Measurements from ENCODE around the gene ROBO2. TPM values are rescaled to one million over a fixed set of nuclear protein-coding genes. Genes with fewer than 3 reads are reported as not detected.

Gene ROBO2
- total RNA-seq, 1 donor from 2014 or later = 7.1 TPM

DNA sequence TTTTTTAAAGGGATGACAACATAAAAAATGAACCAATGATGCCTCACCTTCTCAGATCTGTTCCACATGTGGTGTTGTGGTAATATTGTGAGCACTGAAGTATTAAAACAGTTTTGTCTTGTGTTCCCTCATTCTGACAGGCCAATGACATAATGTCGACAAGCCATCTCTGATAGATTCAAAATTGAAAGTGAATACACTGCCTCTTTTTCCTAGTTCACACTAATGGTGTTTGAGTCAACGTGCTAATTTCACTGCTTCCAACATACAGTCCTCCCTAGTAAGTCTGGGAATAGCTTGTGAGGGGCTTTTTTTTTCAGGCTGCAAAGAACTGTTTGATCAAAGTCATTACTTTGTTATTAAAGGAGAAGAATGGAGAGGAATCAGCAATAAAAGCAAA, 82.8 kb downstream of the ROBO2 start:
- no peak for ATAC-seq

DNA sequence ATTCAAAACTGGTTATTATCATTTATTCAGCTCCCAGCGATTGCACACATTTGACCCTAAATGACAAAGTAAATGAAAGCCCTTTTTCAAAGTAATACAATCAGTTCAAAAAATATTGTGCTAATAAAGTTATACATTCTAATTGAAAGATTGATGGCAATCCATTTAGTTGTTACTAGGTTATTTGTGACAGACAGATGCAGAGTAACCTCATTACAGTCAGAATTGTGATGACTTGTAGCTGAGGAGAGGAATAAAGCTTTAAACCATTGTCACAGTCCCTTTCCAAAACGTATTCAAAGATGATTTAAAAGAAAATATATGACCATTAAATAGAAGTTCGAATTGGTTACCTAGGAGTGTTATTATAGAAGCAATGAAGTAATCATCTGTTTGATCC, 86.1 kb downstream of the ROBO2 start:
- ATAC-seq = no peak

DNA sequence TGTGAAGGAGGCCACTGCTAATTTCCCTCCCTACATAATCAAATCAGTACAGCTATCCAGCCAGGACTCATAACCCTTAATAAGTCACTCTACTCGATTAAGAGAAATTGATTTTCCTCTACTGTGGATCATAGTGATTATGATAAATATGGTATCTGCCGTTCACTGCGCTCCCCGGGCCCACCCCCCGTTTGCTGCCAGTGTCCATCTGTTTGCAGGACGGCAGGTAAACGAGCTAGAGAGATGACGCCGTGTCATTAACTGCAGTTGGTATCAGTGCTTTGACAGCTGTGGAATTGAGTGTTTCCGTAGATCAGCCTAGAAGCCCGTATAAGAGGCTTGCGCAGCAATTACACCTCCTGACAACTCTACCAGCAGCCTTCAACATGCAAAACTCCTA, 94.9 kb downstream of the ROBO2 start:
- no peak for ATAC-seq

DNA sequence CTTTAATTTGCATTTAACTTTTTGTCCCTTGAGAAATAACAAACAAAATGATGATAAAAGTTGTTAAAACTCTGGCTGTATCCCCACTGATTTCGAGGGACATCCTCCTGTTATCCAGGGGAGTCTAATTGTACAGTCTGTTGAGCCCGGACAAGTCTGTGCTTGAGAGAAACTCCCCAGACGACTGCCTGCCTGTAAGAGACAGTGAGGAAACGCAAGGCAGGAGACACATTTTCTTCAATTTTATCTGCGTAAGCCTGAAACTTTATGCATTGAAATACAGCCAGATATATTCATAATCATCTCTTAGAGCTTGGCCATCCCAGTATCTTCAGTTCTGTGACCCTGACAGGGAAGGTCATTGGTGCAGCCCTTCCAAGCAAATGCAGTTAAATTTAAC, 97.7 kb downstream of the ROBO2 start:
- no peak for ATAC-seq

DNA sequence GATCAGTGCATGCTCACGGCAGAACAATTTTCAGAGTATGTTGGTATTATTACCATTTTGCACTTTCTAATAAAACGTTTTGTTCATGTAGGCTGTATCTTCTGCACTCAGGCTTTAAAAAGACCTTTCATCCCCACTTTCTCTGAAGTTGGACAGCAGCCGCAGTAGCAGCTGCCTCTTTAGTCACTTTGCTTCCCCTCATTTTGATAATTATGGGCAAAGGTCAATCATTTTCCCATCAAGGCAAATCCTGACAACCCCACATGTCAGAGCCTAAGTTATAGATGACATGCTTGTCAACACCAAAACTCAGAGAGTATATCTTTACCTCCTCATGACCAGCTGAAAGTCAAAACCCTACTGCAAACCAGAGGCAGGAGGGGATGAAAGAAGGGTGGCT, 99.7 kb downstream of the ROBO2 start:
- ATAC-seq = no peak

DNA sequence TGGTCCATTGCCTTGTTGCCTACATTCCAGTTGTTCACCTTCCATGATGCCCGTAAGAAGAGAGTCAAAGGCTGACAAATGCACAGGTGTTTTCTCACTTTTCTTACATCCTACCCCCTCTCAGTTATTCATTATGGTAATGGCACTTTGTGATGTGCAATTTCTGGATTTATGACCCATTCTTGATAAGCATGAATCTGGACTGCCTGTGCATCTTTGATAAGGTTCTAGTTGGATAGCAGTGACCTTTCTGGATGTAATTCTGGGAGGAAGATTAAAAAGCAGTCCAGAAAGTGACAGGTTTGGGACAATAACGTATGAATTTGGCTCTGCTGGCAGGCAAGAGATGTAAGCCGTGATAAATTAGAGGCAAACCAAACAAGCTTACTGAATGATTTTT, 101.5 kb downstream of the ROBO2 start:
- no peak for ATAC-seq

DNA sequence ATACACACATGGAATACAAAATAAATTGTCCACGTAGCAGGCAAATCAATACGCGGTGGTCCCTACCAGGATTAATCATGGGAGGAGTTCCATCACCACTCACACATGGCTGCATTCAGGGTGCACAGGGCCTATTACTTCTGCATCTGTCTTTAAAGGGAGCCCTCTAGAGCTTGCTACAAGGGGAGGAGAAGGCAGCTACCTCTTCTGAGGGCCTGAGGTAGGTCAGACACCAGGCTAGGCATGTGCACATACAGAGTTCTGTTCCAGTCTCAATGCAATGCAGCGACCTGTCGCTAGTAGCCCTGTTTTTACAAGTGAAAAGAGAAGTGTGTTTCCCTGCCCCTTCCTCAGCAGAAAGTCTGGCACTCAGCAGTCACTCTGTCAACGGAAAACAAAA, 102.7 kb downstream of the ROBO2 start:
- no peak for ATAC-seq

DNA sequence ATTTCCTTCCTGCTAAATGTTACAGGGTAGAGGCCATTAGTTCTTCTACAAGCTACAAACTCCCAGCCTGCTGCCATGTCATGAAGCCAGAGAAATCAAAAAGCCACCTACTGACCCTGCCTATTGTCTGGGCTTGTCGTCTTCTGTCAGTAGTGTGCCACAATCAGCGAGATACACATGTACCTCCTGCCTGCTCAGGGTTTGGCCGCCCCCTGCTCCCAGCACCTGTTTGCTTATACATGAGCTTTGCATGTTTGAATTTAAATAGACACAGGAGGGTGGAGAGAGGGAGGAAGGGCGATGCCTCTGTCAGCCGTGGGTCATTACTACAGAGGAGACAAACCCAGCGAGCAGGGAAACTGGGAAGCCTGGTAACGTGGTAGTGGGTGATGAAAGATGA, 106.1 kb downstream of the ROBO2 start:
- no peak for ATAC-seq

DNA sequence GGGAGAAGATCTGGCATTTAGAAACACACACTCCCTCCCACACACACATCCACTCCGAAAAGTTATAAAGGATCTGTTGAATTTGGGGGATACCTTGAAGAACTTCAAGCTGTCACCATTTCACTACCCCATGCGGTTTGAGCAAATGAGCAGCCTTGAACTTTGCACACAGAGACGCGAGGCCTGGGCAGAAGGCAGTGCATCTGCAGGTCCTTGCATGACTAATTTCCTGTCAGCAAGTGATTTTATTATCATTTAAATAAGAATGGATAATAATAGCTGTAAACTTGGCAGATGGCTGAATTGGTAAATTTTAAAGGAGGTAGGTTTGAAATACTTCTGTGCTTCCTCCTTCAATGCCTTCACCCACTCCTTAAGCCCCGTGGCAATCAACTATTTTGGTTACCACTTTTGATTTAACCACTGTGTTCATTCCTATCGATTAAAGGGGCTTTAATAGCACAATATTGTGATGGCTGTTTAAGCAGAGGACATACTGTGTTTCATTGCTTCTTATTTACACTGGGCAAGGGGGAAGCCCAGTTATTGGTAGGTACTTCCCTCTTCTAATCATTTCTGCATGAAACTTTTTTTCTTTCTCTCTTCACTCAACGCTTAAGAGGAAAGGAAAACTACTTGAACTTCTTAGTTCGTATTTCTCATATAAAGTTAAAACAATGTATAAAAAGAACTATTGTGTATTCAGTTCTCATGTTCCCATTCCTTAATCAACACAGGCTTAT, 108.1 kb downstream of the ROBO2 start:
- peak; percentile 53 for ATAC-seq

DNA sequence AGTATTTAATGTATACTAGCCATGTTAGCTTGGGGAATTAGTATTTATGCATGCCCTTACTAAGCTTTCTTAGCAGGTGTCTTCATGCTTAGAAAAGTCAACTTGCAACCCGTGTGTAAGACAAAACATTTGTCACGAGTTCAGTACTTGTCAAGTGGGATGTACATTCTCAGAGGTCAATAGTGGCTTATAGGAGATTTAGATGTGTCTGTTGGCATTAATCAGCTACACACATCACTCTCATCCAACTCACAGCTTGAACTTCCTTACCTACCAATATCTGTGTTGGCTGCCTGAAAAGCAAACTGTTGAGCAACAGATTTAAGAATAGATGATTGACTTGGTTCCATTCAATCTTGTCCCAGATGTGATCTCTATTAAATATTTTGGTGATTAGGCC, 109.5 kb downstream of the ROBO2 start:
- no peak for ATAC-seq

DNA sequence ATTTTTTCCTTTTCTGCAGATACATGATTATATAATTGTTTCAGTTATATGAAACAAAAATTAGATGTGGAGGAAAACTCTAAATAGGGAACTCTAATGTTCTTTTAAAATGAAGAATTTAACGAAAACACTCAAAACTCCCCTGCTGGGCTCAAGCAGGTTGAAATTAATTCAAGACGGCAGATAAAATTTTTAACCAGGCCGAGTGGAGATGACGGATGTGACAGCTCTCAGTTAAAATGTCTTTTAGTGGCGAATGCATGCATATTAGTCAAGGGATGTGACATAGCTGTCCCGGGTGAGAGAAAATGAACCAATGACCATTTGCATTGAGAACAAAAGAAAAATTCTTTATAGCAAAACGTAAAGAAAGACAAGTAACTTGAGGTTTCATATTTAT, 110.1 kb downstream of the ROBO2 start:
- ATAC-seq = no peak

DNA sequence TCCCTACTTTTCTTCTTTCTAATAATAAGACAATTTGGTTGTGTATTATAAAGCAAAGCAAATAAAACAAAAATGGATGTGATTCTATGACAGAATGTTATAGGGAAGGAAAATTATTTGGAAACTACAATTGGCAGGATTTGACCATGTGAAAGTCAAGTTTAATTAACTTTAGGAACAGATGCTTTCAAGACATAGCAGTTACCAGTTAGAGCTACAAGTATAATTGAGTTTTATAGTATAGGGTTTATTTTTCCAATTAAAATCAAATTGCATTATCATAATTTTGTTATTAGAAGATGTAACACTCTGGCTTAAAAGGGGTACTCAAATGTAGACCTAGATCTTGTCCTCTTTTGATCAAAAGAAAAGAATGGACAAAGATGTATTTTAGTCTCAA, 110.9 kb downstream of the ROBO2 start:
- ATAC-seq = no peak

DNA sequence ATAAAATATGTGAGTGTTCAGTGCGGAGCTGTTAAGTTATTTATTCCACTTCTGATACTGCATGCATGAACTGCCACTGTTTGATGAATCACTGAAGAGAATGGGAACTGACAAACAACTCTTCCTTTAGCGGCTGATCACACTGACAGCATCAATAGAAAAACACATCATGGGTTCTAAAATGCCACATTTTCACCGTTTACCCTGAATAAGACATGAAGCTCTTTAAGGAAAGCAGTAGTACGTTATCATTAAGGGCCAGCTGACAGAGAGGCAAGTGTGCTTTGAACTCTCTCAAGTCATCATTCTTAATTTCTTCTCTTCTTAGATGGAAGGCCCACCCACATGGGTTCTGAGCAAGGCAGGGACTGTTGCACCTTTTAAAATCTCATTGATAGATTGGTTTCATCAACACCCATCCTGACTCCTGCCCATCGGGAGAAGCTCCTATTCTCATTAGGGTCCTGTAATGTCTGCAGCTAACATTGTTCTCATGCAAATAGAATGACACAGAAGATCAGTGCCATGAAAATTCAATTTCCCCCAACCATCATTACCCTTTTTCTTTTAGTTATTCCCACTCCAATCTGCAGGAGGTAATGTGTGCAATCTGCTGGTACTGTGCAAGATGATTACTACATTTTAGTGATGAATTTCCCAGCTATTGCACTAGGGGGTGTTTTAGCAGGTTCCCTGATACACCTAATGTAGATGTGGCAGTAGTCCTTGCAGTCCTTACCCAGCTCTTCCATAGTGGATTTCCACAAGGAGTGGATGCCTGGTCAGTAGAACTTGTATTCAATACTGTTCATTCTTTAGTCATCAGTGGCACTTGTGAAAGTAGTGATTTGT, 119.1 kb downstream of the ROBO2 start:
- no peak for ATAC-seq

DNA sequence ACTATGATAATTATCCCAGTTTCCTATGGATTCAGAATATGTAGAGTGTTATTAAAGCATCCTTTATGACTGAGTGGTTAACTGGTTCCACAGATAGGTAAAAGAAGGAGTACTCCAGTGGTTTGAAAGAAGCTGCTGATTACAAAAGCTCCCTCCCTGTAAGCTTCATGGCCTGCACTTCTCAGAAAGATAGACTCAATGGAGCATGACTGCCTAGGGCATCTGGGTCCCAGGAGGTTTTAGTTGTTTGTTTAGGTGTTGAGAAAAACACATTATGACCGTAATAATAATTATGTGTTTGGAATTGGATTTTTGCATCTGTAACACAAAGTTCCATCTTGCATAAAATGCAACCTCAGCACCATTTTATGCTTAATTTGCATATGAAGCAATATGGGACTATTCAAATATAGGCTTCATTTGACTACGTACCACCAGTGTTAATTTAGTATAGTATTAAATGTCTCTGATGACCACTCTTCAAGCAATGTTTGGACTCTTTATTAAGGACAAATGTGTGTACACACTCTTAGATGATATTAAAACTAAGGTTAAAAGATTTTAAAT, 121.1 kb downstream of the ROBO2 start:
- ATAC-seq = no peak

DNA sequence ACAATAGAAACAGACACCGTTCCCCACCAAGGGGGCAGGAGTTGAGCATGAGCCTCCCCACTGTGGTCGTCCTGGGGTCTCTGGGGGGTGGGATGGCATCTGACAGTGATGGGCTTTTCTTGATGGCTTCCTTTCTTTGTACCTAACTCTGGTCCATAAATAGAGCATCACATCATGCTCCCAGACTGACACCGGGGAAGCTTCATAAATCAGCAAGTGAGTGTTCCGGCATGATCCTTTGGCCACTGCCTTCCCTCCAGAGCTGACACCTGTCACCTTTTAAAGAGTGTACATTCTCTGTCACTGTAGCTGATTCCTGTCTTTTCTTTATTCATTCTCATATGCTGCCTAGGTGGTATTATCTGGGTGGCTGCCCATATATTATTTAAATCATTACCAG, 129.9 kb downstream of the ROBO2 start:
- ATAC-seq = no peak

DNA sequence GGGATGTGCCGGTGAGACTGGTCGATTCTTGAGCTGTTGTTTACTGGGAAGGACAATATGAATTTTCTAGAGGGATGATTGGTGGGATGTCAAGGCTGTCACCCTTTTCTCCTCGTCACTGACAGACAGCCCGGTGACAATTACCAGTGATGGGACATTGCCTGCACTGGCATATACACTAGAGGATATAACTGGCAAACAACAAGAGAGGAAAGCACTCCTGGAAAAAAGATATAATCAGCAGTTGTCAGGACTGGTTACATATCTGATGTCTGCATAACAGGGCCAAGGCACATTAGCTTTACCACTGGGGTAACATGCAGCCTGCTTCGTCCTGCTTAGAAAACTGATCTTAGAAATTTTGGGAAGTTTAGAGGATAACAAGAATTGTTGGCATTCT, 131.1 kb downstream of the ROBO2 start:
- no peak for ATAC-seq

DNA sequence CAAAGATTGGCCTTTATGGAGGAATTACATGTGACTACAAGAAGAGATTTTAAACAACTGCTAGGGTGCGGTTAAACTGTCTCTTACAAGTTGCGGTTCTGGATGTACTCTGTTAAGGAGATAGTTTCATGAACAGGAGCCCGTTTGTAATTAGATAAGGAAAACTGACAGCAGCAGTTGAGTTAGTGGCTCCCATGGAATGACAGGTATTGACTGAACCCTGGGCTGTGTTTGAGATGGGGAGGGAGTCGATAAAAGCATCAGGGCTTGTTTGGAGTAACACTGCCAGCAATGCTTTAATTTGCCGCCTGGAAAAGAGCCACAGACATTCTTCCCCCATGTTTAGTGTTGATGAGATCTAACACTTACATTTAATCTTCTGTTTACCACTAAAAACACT, 139.9 kb downstream of the ROBO2 start:
- ATAC-seq = no peak

DNA sequence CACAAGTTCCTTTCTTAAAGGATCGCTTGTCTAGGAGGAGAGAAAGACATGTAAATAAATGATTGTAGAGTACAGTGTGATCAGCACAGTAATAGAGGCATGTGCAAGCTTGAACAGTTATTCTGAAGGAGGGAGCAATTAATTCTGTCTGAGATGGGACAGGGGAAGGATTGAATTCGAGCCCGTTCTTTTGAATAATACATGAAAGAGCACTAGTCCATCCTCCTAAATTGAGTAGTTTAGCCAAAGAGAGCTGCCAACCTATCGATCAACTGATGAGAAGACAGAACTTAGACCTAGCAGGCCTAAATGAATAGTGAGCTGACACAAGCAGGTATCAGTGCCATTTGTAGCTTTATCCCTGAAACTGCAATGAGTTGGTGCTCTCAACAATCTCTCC, 142.4 kb downstream of the ROBO2 start:
- ATAC-seq = no peak

DNA sequence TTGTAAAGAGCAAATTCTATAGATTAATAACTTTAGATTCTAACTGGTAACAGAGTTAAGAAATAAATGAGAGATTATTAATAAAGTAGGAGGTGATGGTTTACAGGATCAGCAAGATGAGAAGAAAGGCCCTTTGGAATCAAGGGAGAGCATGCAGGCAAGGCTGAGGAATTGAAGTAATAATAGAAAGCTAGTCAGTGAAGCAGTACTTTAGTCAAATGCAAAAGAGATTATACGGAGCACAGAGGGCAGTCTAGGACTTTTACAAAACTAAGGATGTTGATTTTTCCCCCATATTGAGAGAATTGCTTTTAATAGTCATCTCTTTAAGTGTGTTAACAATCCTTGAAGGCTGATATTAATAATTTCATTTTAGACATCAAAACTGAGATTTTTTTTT, 146.4 kb downstream of the ROBO2 start:
- ATAC-seq = no peak

DNA sequence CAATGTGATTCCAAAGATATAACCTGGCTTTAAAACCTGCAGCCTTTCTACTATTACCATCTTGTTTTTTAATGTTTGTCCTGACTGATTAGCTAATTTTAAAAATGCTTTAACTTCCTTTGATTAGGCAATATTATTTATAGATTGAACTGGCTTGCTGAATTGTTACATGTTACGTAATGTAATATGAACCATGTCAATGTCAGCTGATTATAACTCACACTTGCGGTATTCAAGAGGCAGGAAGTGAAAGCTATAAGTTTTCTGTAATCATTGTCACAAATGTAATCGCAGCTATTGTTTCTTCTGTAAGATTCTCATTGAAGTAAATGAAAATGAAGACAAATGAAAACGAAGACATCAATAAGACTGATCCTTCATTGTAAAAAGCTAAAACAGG, 146.8 kb downstream of the ROBO2 start:
- ATAC-seq = no peak

DNA sequence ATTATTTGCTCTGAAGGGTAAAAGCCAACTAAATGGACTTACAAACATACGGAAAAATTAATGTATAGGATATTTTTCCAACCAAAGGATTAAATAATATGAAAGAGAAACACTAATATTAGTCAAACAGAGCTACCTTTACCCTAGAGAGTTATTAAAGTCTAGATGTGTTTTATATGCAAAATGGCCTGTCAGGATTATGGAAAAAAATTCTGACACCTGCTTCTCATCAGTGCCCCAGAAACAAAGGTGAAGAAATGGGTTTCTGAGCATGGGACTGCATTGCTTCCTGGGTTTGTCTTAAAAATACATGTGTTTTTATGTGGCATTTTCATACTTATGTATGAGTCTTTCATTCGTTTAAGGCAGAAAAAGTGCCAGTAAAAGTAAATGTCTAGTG, 148.3 kb downstream of the ROBO2 start:
- ATAC-seq = no peak

DNA sequence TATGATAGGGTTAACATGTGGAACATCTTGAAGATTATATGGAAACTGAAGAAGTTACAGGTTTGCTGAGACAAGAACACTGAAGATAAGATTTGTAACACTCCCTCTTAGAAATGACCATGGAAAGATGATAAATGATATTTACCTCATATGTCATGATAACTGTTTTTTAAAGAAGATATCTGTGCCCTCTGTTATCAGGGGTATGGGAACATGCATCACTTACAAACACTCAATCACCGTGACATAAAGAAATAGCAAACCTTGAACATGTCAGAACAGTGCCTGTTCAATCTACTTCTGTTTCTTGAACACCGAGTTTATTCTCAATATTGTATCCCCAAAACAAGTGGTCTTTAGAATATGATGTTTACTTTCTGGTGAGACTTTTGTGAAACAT, 149.4 kb downstream of the ROBO2 start:
- ATAC-seq = no peak

DNA sequence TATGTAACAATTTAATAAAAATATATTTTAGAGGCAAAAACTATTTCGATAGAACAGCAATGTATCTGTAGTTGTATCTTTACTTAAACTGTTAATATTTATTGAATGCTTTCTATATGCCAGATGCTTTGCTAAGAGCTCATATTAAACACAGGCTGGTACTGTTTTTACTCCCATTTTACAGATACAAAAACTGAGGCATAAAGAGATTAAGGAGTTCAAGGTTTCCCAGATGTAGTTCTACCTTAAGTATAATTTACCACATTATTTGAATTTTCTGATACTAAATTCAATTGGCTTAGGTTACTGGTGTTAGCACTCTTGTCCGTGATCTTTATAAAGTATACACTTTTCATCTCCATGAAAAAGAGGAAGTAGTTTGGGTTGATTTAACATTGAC, 149.8 kb downstream of the ROBO2 start:
- no peak for ATAC-seq

DNA sequence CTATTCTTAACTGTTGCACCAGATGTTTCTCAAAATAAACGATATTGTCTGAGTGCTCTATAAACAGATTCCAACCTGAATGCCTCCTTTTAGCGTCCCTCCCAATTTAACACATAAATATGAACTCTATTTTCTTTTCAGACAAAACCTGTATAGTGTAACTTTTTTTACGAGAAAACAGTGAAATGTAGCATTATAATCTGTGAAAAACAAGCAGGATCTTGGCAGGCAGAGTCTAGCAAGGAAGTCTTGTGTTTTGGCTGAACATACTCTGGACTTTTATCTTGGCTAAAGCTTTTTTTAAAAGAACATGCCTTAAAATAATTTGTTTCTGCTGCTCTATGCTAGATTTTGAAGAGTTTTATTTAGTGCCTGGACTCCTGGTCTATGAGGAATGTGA, 150.5 kb downstream of the ROBO2 start:
- no peak for ATAC-seq

Measured in esophagus mucosa (tissue), 1 donor.